Measurements from ENCODE around the gene RANBP3.
"Not testable (repeated sequence)": the region's sequence is repeated elsewhere in the genome, so short reads cannot be mapped to it uniquely, and the experiment has no call there.

RANBP3 gene

DNA sequence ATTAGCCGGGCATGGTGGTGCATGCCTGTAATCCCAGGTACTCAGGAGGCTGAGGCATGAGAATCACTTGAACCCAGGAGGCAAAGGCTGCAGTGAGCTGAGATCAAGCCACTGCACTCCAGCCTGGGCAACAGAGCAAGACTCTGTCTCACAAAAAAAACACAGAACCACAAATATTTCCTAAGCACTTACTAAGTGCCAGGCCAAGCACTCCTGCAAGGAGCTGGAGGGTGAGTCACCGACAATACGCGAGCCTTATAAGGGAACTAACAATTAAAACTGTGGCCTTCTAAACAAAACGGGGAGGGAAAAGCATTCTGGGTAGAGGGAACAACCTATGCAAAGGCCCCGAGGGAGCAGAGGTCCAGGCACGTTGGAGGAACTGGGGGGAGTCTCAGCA, 103.4 kb downstream of the RANBP3 start:
- DNase-seq = not testable (repeated sequence)

DNA sequence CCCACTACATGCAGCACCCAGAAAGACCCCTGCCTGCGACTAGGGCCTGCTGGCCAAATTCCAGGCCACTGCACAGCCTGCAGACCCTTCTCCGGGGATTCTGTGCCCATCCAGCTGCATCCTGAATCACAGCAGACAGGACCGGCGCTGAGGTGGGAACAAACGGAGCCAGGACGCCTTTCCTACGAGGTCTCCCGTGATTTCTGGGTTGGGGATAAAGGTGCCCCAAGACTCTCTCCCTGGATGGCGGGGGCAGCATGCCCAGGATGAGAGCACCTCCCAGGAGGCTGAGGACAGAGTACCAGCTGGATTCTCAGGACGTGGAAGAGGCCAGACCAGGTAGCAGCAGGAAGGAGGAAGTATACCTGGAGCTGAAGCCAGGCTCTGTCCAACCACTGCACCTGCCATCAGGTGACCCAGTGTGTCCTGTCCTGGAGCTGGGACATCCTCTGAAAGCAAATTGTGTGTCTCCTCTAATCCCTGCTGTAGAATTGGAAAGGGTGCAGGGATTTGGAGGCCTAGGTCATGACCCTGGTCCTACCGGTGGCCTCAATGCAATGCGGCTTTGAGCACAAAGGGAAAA, 104.2 kb downstream of the RANBP3 start:
- no peak for DNase-seq

DNA sequence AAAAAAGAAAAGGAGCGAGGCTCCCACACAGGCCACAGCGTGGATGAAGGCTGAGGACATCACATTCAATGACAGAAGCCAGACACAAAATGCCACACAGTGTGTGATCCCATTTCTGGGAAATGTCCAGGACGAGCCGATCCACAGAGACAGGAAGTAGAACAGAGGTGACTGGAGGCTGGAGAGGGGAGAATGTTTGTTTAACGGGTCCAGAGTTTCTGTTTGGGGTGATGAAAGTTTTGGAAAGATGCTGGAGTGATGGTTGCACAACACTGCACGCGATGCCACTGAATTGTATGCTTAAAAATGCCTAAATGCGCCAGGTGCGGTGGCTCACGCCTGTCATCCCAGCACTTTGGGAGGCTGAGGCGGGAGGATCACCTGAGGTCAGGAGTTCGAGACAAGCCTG, 107.0 kb downstream of the RANBP3 start:
- DNase-seq = no peak

DNA sequence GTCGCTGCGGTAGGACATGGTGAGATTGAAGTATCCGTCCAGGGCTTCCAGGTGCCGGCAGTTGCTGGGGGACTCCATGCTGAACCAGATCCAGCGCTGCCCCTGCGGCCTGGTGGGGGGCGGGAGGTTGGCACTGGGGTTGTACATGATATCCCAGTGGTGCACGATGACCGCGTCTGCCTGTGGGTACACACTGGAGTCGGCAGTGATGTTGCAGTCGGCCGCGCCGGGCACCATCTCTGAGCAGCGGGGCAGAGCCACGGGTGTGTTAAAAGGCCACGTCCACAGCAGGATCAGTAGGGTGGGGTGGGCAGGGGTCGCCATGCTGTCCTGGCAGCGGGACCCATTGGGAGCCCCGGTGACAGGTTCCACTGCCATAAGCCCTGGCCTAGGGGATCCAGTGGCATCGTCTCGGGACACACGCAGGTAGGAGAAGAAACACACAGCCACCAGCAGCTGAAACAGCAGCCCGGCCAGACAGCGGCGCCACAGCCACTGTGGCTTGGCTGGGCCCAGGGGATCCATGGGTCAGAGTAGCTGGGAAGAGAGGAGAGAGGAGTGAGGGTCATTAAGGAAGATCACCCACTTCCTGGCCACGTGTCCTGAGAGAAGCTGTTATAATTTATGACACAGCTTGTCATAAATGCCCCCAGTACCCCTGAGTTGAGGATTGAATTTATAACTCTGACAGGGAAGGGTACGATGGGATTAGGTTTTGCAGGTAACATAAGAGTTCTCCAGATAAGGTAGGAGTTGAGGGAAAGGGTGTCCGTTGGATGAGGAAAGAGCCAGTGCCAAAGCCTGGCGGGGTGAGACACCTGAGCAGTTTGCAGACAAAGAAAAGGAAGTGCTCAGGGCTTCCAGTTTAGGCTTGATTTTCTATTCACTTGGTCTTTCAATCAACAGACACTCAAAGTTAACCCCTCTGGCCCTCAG, 110.5 kb downstream of the RANBP3 start:
- no peak for DNase-seq

Measured in NCI-H510A treated with DMSO at 0.1 percent for 48 hours (cell line).